ENCODE results near the gene RBBP7. TPM values are rescaled to one million over a fixed set of nuclear protein-coding genes. Genes with fewer than 3 reads are reported as not detected.

RBBP7 gene
- total and polyA plus RNA-seq, 2 of the 8 experiments (the other 6 are each of a cell fraction or from before 2014, with no cell fraction given) = 107 to 138 TPM

GRCh38 chrX:16851827-16852226 lies 18.3 kb downstream of the RBBP7 start:
- no peak overlapping the region for H3K27ac ChIP-seq (ENCODE audit: low read depth, low read length)
- ChIA-PET POLR2A (ENCODE audit: partially characterized antibody) (interaction anchor here (0.6 to 1.6 kb wide), 2 partner anchors 7 to 12 kb away, joined by 4 read pairs; no protein-coding TSS in a partner anchor), CTCF (ENCODE audit: partially characterized antibody) (no interaction called here)
- no peak overlapping the region for H2BK120ac ChIP-seq (replicated peaks; ENCODE audit: low read depth, low read length)
- 80% methylated on average over 3 of the region's 3 CpGs; no CpG with 5 or more reads in 1 of the 2 experiments for WGBS, 2 experiments (ENCODE audit: extremely low coverage in 1 of 2, insufficient coverage in 1 of 2, insufficient read length in 1 of 2, insufficient replicate concordance in 2 of 2, low coverage in 1 of 2, low lambda C conversion rate in 2 of 2, missing lambda C conversion rate in 1 of 2)
- peaks cover 0 to 5% of the 10 kb centered on the region in 2 experiments for H4K20me1 ChIP-seq (replicated peaks in 1 of 2; ENCODE audit: control insufficient read depth in 1 of 2, insufficient read depth in 2 of 2, low read length in 2 of 2)
- no peak overlapping the region for H3K4me2 ChIP-seq (ENCODE audit: insufficient read depth in 1 of 2, low read depth in 2 of 2, low read length in 2 of 2)
- no peak overlapping the region for H4K8ac ChIP-seq (ENCODE audit: extremely low read depth, insufficient read depth, low read length)
- H3K23me2 ChIP-seq (ENCODE audit: low read depth, low read length) = no peaks in the 10 kb centered on the region
- no peak overlapping the region for H2AFZ ChIP-seq (ENCODE audit: low read length)
- H3K4me1 ChIP-seq (replicated peaks in 1 of 4; ENCODE audit: control insufficient read depth in 3 of 4, insufficient read depth in 4 of 4, low read length in 3 of 4) = no peaks in the 10 kb centered on the region
- H4K5ac ChIP-seq (ENCODE audit: insufficient read length, low read depth, low read length) = no peak overlapping the region
- H3K4me3 ChIP-seq (ENCODE audit: extremely low read depth in 1 of 4, insufficient read depth in 2 of 4, low read depth in 3 of 4, low read length in 4 of 4) = no peak overlapping the region
- no peak overlapping the region for H2BK15ac ChIP-seq (ENCODE audit: low read length)
- no peak overlapping the region for H3K14ac ChIP-seq (ENCODE audit: insufficient read length)
- H4K91ac ChIP-seq (replicated peaks; ENCODE audit: insufficient read length, low read length) = no peak overlapping the region
- no peak overlapping the region for H2BK20ac ChIP-seq (ENCODE audit: low read length)
- no peak for FAIRE-seq
- H3K9ac ChIP-seq (replicated peaks in 1 of 4; ENCODE audit: extremely low read depth in 1 of 4, low read depth in 3 of 4, low read length in 3 of 4) = no peak overlapping the region
- H3K9me3 ChIP-seq (ENCODE audit: insufficient read depth in 2 of 2, low read depth in 1 of 2, low read length in 1 of 2) = no peaks in the 10 kb centered on the region
- no peak overlapping the region for H3K23ac ChIP-seq (ENCODE audit: insufficient read length)
- no peaks in the 10 kb centered on the region for H3K79me1 ChIP-seq (ENCODE audit: low read depth, low read length)
- peaks cover 2 to 62% (median 30%) of the 10 kb centered on the region in 4 experiments; a peak in 6 of 8 replicates for H3K36me3 ChIP-seq (ENCODE audit: control insufficient read depth in 2 of 4, insufficient read depth in 4 of 4, low read length in 3 of 4)
- H3K79me2 ChIP-seq (ENCODE audit: control insufficient read depth in 1 of 2, insufficient read depth in 2 of 2, low read length in 2 of 2) = peaks cover 0 to 9% of the 10 kb centered on the region in 2 experiments; a peak in 1 of 4 replicates
- H3K56ac ChIP-seq (replicated peaks; ENCODE audit: insufficient read length, low read depth, low read length) = no peak overlapping the region
- DNase-seq (ENCODE audit: low read depth in 1 of 2, low spot score in 2 of 2) = no peak
- H3K4ac ChIP-seq (replicated peaks; ENCODE audit: insufficient read length, low read depth, low read length) = no peak overlapping the region
- no peak overlapping the region for H2AK5ac ChIP-seq (ENCODE audit: low read depth, low read length)
- H2BK12ac ChIP-seq (ENCODE audit: low read depth, low read length) = no peak overlapping the region
- H2BK5ac ChIP-seq (ENCODE audit: low read depth, low read length) = no peak overlapping the region
- no peaks in the 10 kb centered on the region for H3K27me3 ChIP-seq (replicated peaks in 1 of 4; ENCODE audit: control insufficient read depth in 3 of 4, extremely low read depth in 1 of 4, insufficient read depth in 3 of 4, low read length in 3 of 4)
- TF ChIP-seq, protein P1, sequence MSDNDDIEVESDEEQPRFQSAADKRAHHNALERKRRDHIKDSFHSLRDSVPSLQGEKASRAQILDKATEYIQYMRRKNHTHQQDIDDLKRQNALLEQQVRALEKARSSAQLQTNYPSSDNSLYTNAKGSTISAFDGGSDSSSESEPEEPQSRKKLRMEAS (IDR thresholded peaks at IDR 0.05) = no peak
- no peak for TF ChIP-seq POLR2AphosphoS5 (IDR thresholded peaks at IDR 0.05; ENCODE audit: low read depth, low read length)
- TF ChIP-seq TCF12 (IDR thresholded peaks at IDR 0.05; ENCODE audit: low read depth, low read length) = no peak
- TF ChIP-seq RBBP5 (IDR thresholded peaks at IDR 0.05; ENCODE audit: borderline replicate concordance, low read depth, low read length) = no peak
- no peak for TF ChIP-seq KDM1A (IDR thresholded peaks at IDR 0.05; ENCODE audit: borderline replicate concordance, low read length)
- TF ChIP-seq ATF3 (IDR thresholded peaks at IDR 0.05; ENCODE audit: insufficient read depth, low read depth, low read length) = no peak
- TF ChIP-seq TAF1 (IDR thresholded peaks at IDR 0.05; ENCODE audit: low read depth, low read length) = no peak
- no peak for TF ChIP-seq FOSL1 (IDR thresholded peaks at IDR 0.05; ENCODE audit: insufficient read depth, low read depth, low read length)
- no peak for TF ChIP-seq CHD2 (IDR thresholded peaks at IDR 0.05; ENCODE audit: low read length)
- no peak for TF ChIP-seq ASH2L (IDR thresholded peaks at IDR 0.05; ENCODE audit: low read length)
- TF ChIP-seq GABPA (IDR thresholded peaks at IDR 0.05; ENCODE audit: borderline replicate concordance, insufficient read depth, low read length) = no peak
- no peak for TF ChIP-seq BRCA1 (IDR thresholded peaks at IDR 0.05; ENCODE audit: low read depth, low read length)
- TF ChIP-seq RFX5 (IDR thresholded peaks at IDR 0.05; ENCODE audit: borderline replicate concordance, low read depth, low read length) = no peak
- no peak for TF ChIP-seq CREB1 (IDR thresholded peaks at IDR 0.05)
- no peak for TF ChIP-seq CTBP2 (IDR thresholded peaks at IDR 0.05; ENCODE audit: borderline replicate concordance, insufficient read depth, insufficient read length, low read length)
- no peak overlapping the region for H3K18ac ChIP-seq (ENCODE audit: extremely low read depth, low read length)

Data from H1 (cell line).